Non-pigmented ciliary epithelial cell (primary cell): ENCODE results near the gene SH3BP4.

Experiments
- DNase-seq: peaks from one replicate; pipeline ENCODE4 v3.0.0-alpha.2; 2010; ENCODE audit warnings: low read depth

The SH3BP4 gene

DNA sequence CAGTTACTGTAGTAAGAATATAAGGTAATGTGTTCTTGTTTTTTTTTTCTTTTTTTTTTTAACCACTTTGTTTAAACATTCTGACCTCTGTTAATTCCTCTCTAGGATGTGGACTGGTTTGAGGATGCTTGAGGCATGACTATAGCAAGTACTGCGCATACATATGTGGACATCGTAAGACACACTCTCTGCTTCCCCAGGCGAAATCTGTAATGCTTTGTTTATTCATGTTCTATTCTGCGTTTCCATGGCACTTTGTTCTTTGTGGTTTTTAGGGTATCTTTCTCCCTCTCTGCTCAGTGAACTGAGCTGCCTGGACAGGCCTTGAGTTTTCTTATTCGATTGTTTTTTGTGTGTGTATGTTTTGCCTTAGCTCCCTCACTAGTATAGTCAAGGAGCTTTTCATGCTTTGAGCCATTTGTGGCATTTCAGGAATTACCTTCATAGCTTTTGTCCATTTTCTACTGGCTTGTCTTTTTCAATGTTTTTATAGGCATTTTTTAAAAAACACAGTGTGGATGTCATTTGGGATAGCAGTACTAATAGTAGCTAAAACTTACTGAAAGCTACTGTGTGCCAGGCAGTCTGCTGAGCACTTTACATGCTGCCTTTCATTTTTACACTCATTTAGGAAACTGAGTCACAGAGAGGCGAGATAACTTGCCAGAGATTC, 1.9 kb upstream of the SH3BP4 start:
- DNase-seq = peak; percentile 99

DNA sequence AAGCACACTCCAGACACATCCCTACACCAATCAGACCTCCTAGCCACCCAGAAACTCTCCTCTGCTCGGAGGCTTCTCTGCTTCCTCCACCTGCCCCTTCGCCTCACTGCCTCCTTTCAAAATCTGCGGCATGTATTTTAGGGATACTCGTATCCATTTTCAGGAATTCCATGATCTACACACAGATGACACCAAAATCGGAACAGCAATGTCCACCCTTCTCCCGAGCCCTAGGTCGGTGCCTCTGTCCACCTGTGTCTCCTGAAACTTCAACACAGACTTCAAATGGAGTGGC, 1.4 kb upstream of the SH3BP4 start:
- DNase-seq = no peak

DNA sequence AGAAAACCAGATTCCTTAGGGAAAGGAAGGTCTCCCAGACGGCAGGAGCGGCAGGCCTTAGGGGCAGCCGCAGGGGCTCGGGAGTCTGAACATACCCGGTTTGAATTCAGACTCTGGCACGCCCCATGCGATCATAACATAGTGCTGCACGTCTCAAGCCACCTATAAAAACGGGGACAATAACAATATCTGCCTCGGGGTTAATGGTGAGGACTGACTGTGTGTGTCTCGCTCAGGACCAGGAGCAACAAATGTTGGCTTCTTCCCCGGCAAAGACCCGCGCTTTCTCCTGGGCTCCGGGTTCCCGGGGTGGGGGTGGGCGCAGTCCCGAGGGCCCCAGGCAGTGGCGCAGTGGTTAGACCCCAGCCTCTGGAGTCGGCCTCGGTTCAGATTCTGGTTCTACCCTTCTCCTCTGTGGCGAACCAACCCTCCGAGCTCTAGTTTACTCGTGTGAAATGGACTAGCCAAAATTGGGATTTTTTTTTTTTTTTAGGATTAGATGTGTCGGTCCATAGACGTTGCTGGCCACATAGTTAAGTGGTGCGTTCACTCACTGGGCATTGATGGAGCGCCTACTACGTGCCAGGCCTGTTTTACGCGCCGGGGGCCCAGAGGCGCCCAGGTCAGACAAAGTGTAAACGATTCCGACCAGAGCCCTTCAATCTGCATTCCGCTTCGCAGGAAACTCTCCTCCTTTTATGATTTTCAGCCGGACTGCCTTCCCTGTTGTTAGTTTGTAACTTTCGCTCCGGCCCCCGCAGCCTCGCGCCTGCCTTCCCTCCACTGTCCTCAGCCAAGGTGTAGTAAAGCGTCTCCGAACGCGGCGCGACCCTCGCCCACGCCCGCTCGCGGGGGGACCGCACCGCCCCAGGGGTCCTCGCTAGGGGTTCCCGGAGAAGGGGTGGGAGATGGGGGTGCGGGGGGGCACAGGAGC, 820 bp upstream of the SH3BP4 start:
- DNase-seq = no peak

DNA sequence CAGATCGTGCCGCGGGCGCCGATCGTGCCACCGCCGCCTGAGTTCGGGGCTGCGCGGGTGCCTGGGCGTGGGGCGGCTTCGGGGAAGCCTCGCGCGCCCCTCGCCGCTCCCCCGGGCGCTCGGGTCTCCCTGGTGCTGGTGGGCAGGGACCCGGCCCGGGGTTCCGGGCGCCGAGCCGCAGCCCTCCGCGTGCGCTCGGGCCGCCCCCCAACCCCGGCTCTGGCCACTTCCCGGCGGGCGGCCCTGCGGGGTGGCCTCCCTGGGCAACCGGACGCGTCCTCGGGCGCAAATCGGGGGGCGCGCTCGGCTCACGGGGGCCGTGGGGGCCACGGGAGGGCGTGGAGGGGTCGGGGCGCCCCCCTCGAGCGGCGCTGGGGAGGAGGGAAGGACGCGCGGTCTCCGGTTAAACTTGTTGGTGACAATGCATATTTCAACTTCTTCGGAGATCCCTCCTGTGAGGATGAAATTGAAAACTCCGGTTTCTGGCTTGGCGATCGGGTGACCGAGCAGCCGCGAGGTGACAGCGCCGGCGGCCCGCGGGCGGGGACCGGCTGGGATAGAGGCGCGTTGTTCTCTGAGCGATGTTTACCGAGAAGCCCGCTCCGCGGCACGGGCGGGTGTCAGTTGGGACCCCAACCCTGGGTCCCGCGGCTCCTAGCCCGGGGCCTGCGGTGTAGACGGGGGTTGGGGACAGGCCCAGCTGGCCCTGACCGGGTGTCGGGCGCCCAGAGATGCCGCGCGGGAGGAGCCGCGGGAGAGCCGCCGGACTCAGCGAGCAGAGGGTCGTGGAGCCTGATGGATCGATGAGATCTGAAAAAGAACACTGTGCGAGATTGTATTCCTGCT, 676 bp downstream of the SH3BP4 start:
- no peak for DNase-seq

DNA sequence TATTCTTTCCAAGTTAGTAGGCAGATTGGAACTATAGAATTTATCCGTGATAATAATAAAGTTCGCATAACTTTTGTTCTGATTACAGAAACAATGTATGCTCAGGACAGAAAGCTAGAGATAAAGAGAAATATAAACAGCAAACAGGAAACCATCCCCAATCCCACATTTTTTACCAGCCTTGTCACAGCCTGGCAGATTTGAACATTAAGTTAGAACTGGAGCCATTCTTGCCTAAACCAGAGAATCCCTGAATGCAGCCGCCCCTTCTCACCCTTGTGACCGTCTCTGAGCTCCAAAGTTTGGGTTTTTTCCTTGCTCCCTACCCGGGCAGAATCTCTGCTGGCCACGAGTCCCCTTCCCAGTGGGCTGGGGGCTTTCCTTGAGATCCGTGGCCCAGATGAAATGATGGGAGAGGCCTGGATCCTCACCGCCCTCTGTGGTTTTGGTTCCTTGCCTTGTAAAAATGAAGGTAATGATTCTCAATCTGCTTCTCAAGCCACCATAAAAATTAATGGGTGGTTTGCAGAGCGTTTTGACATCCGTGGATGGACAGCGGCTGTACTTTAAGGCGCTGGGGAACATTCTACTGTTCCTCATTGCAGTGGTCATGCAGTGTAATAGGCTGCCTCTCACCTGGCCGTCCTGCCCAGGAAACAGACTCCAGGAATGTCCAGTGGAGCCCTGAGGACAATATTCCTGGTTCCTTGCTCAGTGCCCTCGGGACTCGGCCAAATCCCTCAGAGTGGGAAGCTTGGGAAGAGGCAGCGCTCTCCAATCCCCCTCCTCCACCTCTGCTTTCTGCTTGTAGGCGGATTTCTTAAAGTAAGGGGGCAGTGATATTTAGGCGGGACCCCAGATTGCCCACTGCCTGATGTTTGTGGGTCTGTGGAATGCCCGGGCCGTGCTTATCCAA, 1.6 kb downstream of the SH3BP4 start:
- no peak for DNase-seq

DNA sequence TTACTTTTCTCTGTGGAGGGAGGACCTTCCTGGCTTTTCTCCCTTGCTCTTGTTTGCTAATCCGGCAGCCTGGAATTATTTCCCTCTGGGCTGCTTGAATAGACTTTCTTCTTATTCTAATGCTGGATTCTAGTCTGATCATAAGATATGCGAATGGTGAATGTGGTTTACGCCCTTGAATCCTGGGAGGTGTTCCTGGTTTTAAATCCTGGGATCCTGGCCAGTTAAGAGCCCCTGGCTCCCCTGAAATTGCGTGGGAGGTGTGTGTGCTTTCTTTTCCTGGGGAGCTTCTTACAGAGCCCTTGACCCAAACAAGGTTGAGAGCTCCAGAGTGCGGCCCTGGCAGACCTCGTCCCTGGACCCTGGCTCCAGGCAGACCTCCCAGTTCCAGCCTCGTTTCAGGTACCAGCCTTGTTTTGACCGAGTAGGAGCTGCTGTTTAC, 2.8 kb downstream of the SH3BP4 start:
- no peak for DNase-seq

DNA sequence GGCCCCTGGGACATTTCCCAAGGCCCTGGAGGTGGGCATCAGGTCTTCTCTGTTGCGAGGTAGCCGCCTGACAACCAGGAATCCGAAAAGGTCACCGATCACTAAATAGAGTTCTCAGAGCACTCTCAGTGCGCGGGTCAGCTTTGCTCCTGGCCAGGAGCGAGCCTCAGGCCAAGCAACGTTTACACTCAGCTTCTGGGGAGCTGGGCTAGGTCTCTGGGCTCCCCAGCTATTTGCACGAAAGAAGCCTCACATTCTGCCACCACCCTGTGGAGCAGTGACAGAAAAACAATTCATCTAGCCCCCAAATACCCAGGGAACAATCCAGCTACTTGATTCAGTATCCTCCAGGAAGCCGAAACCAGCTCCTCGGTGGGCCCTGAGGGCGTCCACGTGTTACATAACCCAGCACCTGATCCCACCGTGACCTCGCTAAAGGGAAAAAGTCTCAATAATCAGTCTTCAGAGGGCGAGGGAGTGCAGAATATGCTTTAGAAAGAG, 3.3 kb downstream of the SH3BP4 start:
- DNase-seq = no peak

DNA sequence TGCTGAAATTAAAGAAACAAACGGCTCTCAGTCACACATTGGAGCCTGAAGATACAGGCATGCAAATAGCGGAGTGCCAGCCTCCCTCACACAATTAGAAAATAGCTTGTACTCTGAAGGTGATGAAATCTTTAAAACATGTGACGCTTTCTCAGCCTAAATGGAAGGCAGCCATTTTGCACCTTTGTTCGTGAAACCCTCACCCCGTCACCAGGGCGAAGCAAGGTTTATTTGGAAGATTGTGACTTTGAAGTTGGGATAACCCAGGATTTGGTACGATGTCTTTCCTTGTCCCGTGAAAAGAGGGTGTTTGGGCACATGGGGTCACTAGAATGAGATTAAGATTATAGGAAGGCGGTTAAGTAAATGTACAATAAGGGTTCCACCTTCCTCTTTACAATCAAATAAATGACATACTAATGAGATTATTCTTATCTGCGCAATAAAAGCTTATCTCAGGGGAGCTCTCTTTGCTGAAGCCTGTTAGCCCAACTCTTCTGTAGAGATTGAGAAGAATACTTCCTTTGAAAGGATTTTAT, 4.2 kb downstream of the SH3BP4 start:
- DNase-seq = no peak

DNA sequence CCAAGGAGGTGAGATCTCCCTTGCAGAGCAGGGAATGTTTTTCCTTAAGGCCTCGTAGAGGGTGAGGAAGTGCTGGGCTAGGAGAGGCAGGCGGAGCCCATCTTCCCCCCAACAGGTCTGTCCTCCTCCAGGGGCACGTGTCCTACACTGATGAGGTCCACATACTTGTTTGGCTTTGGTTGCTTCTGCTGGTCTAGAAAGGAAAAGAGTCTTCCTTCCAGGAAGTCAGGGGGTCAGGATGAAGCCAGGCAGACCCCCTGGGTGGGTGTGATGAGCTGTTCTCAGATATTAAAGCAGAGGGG, 6.0 kb downstream of the SH3BP4 start:
- no peak for DNase-seq

DNA sequence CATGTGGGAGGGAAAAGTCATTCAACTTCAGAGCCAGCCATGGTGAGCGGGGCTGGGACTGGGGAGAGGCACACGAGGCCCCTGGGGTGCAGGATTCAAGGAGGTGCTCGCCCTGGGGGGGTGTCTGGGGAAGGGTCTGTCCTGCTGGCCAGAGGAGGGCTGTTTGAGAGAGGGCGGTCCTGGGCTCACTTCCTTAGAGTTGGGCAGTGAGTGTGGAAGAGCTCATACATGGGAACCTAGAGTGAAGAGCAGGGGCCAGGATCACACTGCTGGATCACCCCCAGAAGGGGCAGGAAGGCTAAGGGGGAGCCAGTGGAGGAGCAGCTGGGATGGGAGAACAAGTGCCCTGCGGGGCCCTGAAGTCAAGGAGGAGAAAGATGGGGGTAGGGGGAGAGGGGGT, 6.5 kb downstream of the SH3BP4 start:
- DNase-seq = no peak

DNA sequence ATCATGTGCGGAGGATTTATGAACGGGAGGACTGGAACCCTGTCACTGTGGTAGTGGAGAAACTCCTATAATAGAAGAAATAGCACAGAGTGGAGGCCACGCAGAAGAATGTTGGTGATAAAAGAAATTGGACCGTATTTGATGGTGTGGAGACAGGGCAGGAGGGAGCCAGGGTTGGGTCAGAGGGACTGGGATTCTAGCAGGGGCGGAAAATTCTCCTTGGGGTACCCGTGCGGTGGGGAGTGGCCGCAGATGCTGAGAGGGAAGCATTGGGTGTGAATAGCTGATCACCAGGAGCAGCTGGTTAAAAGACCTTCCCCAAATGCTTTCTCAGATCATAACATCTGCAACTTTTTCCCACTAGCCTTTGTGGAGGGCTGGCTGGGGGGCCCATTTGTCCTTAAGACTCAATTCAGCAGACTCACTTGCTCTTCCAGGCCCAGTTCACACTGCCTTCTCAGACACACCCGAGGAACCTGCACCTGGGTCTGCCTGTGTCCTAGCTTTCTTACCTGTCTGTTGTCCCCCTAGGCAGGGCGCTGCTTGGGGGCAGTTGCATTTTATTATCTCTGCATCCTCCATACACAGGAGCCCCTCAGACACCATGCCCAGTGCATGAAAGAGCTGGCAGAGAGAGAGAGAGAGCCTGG, 7.1 kb downstream of the SH3BP4 start:
- no peak for DNase-seq

DNA sequence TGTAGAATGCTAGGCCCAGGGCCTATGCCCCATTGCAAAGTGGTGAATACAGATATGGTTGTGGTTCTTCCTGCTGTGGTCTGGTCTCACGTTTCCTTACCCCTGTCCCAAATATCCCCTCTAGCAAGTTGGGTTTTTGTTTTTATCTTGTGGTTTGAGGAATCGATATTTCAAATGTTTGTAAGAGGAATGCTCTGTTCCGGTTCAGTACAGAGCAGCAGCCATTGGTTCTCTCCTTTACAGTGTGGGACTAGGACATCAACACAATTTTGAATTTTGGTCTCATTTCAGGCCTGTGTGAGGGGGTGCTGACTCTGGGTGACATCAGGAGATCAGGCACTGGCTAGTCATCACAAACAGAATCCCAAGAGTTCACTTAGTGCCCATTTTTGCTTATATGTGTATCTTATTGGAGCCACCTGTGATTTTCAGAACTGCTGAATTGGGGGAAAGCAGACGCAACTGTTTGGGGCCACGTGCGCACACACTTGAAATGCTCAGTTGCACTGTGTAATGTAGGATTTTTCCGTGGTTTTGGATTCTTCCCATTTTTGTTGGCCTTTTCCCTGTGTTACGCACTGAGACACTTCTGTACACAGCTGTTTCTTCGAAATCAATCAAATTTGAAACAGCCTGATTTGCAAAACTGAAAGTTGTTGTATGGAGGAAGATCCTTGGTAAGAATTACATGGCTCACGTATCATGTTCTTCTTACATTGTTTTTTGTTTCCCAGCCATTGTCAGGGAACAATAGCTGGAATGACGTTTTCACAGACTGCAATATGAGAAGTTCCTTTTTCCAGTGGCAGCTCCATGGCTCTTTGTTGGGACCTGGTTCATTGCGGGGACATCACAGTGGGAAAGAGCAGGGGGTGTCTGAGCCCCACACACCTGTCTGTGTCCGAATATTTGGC, 8.6 kb downstream of the SH3BP4 start:
- no peak for DNase-seq

DNA sequence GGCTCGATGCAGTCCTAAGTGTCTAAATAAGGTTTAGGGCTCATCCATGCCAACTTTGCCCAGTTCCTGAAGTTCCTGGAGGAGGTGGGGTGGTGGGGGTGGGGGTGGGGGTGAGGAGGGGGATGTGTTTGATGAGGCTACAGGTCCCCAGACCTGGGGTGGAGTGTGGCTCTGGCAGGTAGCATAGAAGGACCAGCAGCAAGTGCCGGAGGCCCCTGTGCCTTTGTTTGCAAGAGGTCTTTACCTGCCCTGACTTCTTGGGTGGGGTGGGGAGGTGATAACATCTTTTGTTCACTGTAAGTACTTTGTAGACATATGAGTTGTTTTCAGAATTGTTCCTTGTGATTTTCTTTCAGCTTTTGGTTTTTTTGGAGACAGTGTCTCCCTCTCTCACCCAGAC, 10.0 kb downstream of the SH3BP4 start:
- no peak for DNase-seq

DNA sequence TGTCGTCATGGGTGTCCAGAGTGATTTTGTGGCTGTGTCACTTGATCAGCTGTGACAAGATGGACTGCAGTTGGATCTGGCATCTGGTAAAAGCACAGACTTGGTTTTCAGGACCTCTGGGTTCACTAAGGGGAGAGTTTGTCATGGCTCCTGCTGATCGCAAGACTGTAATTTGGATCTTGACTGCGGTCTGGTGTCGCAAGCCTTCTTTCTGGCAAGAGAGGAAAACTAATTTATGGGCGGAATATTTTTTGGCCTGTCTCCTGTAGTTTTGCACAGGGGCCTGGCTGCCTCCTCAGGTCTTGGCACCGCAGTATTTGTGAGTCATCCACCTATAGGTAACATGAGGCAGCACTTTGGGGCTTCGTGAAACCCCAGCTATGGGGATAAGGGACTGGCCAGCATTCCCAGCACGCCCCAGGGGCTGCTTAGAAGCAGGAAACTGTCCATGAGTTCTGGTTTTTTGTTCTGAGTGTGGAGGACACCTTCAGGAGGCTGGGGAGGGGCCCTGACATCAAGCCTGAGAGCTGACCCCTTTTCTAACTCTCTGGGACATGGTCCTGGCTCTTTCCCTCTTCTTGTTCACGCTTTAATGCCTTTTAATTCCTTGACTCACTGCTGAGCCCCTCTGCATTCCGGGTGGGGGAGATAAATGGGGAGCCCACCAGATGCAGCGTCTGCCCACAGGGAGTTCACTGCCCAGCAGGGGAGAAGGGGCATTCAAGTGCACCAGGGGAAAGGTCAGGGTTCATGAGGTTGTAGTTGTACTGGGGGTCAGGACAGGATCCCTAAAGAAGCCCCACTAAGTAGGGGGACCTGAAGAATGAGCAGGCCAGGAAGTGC, 12.2 kb downstream of the SH3BP4 start:
- no peak for DNase-seq

DNA sequence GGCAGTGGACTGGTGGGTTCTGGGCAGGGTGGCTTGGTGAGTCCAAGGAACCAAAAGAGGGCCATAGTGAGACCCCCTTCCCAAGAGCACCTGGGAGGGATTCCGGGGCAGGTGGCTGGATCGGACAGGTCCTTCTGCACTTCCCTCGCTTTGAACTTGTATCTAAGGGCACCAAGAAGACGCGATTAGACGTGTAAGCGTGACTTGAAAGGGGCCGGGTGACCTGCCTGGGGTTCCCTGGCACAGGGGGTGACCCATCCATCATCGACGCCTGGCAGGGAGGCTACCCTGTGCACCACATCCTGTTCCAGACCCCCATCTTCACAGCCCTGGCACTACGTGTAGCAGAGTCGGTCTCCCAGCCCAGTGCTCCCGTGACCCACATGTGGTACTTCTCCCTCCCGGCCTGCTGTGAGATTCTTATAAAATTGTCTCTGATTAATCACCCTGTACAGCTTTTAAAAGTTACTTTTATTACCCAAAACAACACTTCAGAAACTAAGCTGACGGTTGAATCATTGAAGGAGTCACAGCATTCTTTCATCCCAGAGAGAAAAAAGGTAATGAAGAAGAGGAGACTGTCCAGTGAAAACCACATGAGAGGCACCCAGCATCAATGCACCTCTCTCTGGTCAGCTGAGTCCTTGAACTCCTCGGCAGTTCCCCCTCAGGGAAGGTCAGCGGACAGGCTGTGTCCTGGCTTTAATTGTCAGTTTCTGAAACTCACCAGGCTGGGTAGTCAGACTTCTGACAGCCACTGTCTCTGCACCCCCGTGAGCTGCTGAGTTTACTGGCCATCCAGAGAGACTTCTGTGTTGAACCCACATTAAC, 13.0 kb downstream of the SH3BP4 start:
- DNase-seq = no peak

DNA sequence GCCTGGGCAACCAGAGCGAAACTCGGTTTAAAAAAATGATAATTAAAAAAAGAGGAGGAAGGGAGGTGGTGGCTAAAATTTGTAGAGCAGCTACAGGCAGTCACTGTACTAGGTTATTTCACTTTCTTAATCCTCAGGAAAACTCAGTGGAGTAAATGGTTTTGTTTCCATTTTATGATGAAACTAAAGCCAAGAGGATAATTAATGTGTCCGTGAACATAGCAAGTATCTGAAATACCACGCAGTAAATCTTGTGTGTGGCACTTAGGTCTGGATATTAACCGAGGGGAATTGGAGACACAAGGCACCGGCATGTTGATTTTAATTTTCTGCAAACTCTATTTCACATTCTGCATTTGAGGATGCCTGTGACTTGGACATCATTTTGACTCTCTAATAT, 14.5 kb downstream of the SH3BP4 start:
- DNase-seq = no peak

DNA sequence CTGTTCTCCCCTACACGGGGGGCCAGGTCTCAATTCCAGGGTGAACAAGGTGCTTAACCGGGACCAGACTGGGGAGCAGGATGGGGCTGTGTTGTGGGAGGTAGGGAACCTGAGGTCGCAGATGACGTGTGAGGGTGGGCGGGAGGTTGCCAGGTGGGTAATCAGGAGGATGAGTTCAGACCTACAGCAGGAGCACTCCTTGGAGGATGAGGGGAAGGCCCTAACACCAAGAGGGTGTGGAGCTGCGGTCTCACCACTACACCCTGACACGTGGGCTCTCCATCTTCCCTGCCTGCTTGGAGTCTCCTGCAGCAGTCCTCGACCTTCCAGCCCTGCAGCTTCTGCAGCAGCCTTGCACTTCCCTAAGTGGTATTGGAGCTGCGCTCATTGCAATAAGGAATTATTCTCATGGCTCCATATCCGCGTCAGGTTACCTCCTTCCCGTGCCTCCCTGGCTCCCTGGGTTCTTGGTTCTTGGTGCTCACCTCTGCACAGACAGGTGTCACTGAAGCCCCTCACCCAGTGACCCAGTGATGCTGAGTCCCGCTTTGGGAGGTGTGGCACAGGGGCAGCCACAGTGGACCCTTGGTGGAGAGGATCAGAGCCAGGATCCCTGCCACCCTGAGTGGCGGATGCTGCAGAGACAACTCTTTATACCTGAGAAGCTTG, 15.5 kb downstream of the SH3BP4 start:
- no peak for DNase-seq

DNA sequence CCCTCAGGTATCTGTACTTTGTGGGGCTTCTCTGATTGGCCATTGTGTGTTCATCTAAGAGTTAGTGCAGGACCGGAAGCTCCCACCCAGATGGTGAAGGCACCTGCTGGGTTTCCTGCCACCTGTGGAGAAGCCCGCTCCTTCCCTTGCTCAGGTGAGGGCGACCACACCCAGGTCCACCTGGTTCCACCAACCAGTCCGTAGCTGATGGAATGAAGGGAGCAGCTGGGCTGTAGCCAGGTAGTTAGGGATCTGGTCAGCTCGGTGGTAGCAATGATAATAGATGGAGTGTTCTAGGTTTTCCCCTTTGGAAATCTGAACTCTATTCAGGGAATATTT, 16.0 kb downstream of the SH3BP4 start:
- no peak for DNase-seq
